GM18907 (cell line): ENCODE data around the gene LRRC45.

Source experiments
- ATAC-seq: cut with Tn5 transposase; IDR thresholded peaks from one replicate; pipeline ENCODE4 v1.9.1; 2021; ENCODE audit warnings: mild to moderate bottlenecking, moderate library complexity; ENCODE audit not compliant: unreplicated experiment

Gene LRRC45

GRCh38 chr17:82049106-82049505 is 26.0 kb downstream of the LRRC45 start:
- ATAC-seq = no peak

GRCh38 chr17:82049521-82049971 is 26.4 kb downstream of the LRRC45 start:
- no peak for ATAC-seq

- ATAC-seq = no peak
Observed at GRCh38 chr17:82050152-82050760, 27.2 kb downstream of the LRRC45 start.

- peak; percentile 13 for ATAC-seq
Observed at GRCh38 chr17:82050761-82051641, 27.9 kb downstream of the LRRC45 start.

GRCh38 chr17:82051776-82052637 is 28.9 kb downstream of the LRRC45 start, which contains the start of the genes GPS1 and RFNG:
TSS of gene GPS1 (plus strand) at chr17:82051898. CDS start at chr17:82051932, 34 bp downstream.
TSS of gene RFNG (minus strand) at chr17:82051811. CDS start at chr17:82051766, 45 bp downstream.
- ATAC-seq = peak; percentile 57

GRCh38 chr17:82052638-82053059 is 29.5 kb downstream of the LRRC45 start:
- ATAC-seq = no peak

- ATAC-seq = no peak
Observed at GRCh38 chr17:82053130-82053529, 30.0 kb downstream of the LRRC45 start.

GRCh38 chr17:82053556-82054263 is 30.6 kb downstream of the LRRC45 start:
- no peak for ATAC-seq

- no peak for ATAC-seq
Observed at GRCh38 chr17:82054351-82055022, 31.4 kb downstream of the LRRC45 start.

GRCh38 chr17:82055023-82055964 is 32.2 kb downstream of the LRRC45 start:
- ATAC-seq = no peak

GRCh38 chr17:82055965-82056728 is 33.0 kb downstream of the LRRC45 start:
- ATAC-seq = no peak

GRCh38 chr17:82056729-82057621 is 33.9 kb downstream of the LRRC45 start:
- no peak for ATAC-seq

GRCh38 chr17:82058230-82058854 is 35.2 kb downstream of the LRRC45 start:
- no peak for ATAC-seq

GRCh38 chr17:82058855-82059249 is 35.7 kb downstream of the LRRC45 start:
- no peak for ATAC-seq

GRCh38 chr17:82059272-82060000 is 36.3 kb downstream of the LRRC45 start:
- no peak for ATAC-seq

- ATAC-seq = no peak
Observed at GRCh38 chr17:82060001-82060380, 36.9 kb downstream of the LRRC45 start.
